Epithelial cell of proximal tubule (primary cell): Measurements from ENCODE around the gene ZNF735. TPM values are rescaled to one million over a fixed set of nuclear protein-coding genes. Genes with fewer than 3 reads are reported as not detected.
"Not testable (repeated sequence)": the region's sequence is repeated elsewhere in the genome, so short reads cannot be mapped to it uniquely, and the experiment has no call there.

Experiments used
- DNase-seq: peaks from one replicate; pipeline ENCODE4 v3.0.0-alpha.2; 2011; ENCODE audit warnings: low read depth
- H3K4me3 ChIP-seq: 2 replicates; pipeline ENCODE4 v1.5.1; 2011; ENCODE audit warnings: low read depth, mild to moderate bottlenecking, low read length
- CTCF ChIP-seq: conservative IDR thresholded peaks from 2 replicates; pipeline ENCODE4 v1.5.1; 2012; ENCODE audit warnings: low read depth, mild to moderate bottlenecking, low read length
- total RNA-seq: library from RNA; depleted of rRNA; stranded (reverse); fragments of >200 nt; gene quantifications from 2 replicates; pipeline ENCODE4 v1.2.3, GENCODE V29; 2015

ZNF735 gene
- total RNA-seq, 1 donor from 2014 or later = not detected

- TF ChIP-seq CTCF = no peak
Measured at GRCh38 chr7:64223366-64223765, 16.4 kb downstream of the ZNF735 start.

GRCh38 chr7:64228174-64228573 is 21.2 kb downstream of the ZNF735 start, which contains the start of gene ZNF679:
TSS of gene ZNF679 (plus strand) at chr7:64228474. CDS start at chr7:64249118, 20,644 bp downstream.
- not testable (repeated sequence) for H3K4me3 ChIP-seq, DNase-seq

More at GRCh38 chr7:64223366-64223765, 16.4 kb downstream of the ZNF735 start:
- no peak for DNase-seq
- H3K4me3 ChIP-seq = no peak overlapping the region

GRCh38 chr7:64266341-64266919 is 59.4 kb downstream of the ZNF735 start:
- no peak for DNase-seq
- no peak overlapping the region for H3K4me3 ChIP-seq
- no peak for TF ChIP-seq CTCF

Other genes with a start within 250 kb of the ZNF735 start
- gene ZNF722, start 208.4 kb upstream of the ZNF735 start, total RNA-seq = not detected in 2 replicates
- not detected in 2 replicates for gene ZNF727, start 161.8 kb upstream of the ZNF735 start, total RNA-seq
- gene ZNF679, start 21.3 kb downstream of the ZNF735 start, total RNA-seq = not detected in 2 replicates
- 6.9 and 12.2 TPM in 2 replicates for gene ZNF736, start 106.8 kb downstream of the ZNF735 start, total RNA-seq